WERI-Rb-1 (cell line): ENCODE results near the gene MEX3B.

Experiments used
- DNase-seq: peaks from one replicate; pipeline ENCODE4 v3.0.0-alpha.2; 2020
- H3K27ac ChIP-seq: fragments of 250-450 bp; sonication (Bioruptor Pico); 2 replicates; pipeline ENCODE4 v1.5.1; 2020; ENCODE audit warnings: mild to moderate bottlenecking, moderate library complexity
- H3K27me3 ChIP-seq: fragments of 250-450 bp; sonication (Bioruptor Pico); 2 replicates; pipeline ENCODE4 v1.5.1; 2021; ENCODE audit warnings: mild to moderate bottlenecking, low read depth, moderate library complexity; ENCODE audit not compliant: insufficient read depth, severe bottlenecking
- H3K36me3 ChIP-seq: fragments of 250-450 bp; sonication (Bioruptor Pico); 2 replicates; pipeline ENCODE4 v1.5.1; 2020; ENCODE audit warnings: mild to moderate bottlenecking, moderate library complexity
- H3K4me3 ChIP-seq: 2 replicates; pipeline ENCODE4 v1.5.1; 2011; ENCODE audit warnings: low read depth, mild to moderate bottlenecking, control low read depth, low read length
- H3K9me3 ChIP-seq: fragments of 250-450 bp; sonication (Bioruptor Pico); 2 replicates; pipeline ENCODE4 v1.5.1; 2021; ENCODE audit warnings: mild to moderate bottlenecking, moderate library complexity; ENCODE audit not compliant: severe bottlenecking
- CTCF ChIP-seq: IDR thresholded peaks from 2 replicates; pipeline ENCODE4 v1.5.1; 2011; ENCODE audit warnings: low read depth, mild to moderate bottlenecking, control low read depth, inconsistent platforms, low read length

MEX3B gene

GRCh38 chr15:82047453-82048400 lies 1.9 kb upstream of the MEX3B start:
- H3K27me3 ChIP-seq = no peaks in the 10 kb centered on the region
- no peak for TF ChIP-seq CTCF
- peak overlapping the region; percentile 41 for H3K4me3 ChIP-seq
- no peak for DNase-seq
- no peaks in the 10 kb centered on the region for H3K9me3 ChIP-seq
- peak overlapping the region; percentile 93 for H3K27ac ChIP-seq
- peaks cover 22% of the 10 kb centered on the region for H3K36me3 ChIP-seq

- peak overlapping the region; percentile 75 for H3K4me3 ChIP-seq
- no peaks in the 10 kb centered on the region for H3K27me3 ChIP-seq
- no peaks in the 10 kb centered on the region for H3K9me3 ChIP-seq
- peak overlapping the region; percentile 99 for H3K27ac ChIP-seq
- peak; percentile 96 for DNase-seq
- peaks cover 28% of the 10 kb centered on the region for H3K36me3 ChIP-seq
- TF ChIP-seq CTCF = peak; percentile 83
Observed at GRCh38 chr15:82046666-82047452, 1.0 kb upstream of the MEX3B start.

GRCh38 chr15:82045179-82045891 lies 483 bp downstream of the MEX3B start:
- peak; percentile 45 for DNase-seq

GRCh38 chr15:82044373-82045178 lies 1.2 kb downstream of the MEX3B start:
- H3K27ac ChIP-seq = peak overlapping the region; percentile 99
- no peak for TF ChIP-seq CTCF
- H3K4me3 ChIP-seq = peak overlapping the region; percentile 98
- no peaks in the 10 kb centered on the region for H3K9me3 ChIP-seq
- DNase-seq = peak; percentile 66
- H3K36me3 ChIP-seq = peaks cover 28% of the 10 kb centered on the region
- no peaks in the 10 kb centered on the region for H3K27me3 ChIP-seq

More at GRCh38 chr15:82045179-82045891, 483 bp downstream of the MEX3B start:
- no peaks in the 10 kb centered on the region for H3K27me3 ChIP-seq
- H3K9me3 ChIP-seq = no peaks in the 10 kb centered on the region
- H3K36me3 ChIP-seq = peaks cover 28% of the 10 kb centered on the region
- peak overlapping the region; percentile 98 for H3K4me3 ChIP-seq
- H3K27ac ChIP-seq = peak overlapping the region; percentile 99
- TF ChIP-seq CTCF = no peak
